Left ventricle myocardium inferior (tissue), 1 donor: ENCODE measurements around the gene ALOX15. TPM values are rescaled to one million over a fixed set of nuclear protein-coding genes. Genes with fewer than 3 reads are reported as not detected.

Source experiments
- DNase-seq: peaks from one replicate; pipeline ENCODE4 v3.0.0-alpha.2; 2020
- H3K27ac ChIP-seq: fragments of 200-600 bp; replicated peaks from 2 replicates; pipeline ENCODE4 v1.8.0; 2021
- H3K27me3 ChIP-seq: fragments of 200-600 bp; 2 replicates; pipeline ENCODE4 v1.8.0; 2021; ENCODE audit warnings: low read depth
- H3K36me3 ChIP-seq: fragments of 200-600 bp; 2 replicates; pipeline ENCODE4 v1.8.0; 2021
- H3K4me1 ChIP-seq: fragments of 200-600 bp; 2 replicates; pipeline ENCODE4 v1.8.0; 2021
- H3K4me3 ChIP-seq: fragments of 200-600 bp; 2 replicates; pipeline ENCODE4 v1.8.0; 2021; ENCODE audit warnings: mild to moderate bottlenecking, moderate library complexity
- H3K9me3 ChIP-seq: fragments of 200-600 bp; replicated peaks from 2 replicates; pipeline ENCODE4 v1.8.0; 2021
- intact Hi-C: fragments of 100-400 bp; cut with micrococcal nuclease; formaldehyde crosslinking; loops from one replicate; pipeline ENCODE4 v1.11.0; 2022
- total RNA-seq: library from RNA; stranded (reverse); fragmentation: NEBNext Ultra II Directional; extraction: Animal tissue kit (Norgen Biotek cat#: 25700); gene quantifications from one replicate; pipeline ENCODE4 v1.2.1, GENCODE V29; 2021
- TF ChIP-seq, protein P1 (sequence below): fragments of 200-600 bp; IDR thresholded peaks from 2 replicates; pipeline ENCODE4 v1.8.0; 2021; ENCODE audit warnings: antibody characterized with exemption, mild to moderate bottlenecking, borderline replicate concordance
- donor health status: DM: no; HTN: yes; CAD: no; lungs with severe emphysema.

Gene ALOX15
- total RNA-seq, 1 donor from 2014 or later: 0.33 TPM

DNA sequence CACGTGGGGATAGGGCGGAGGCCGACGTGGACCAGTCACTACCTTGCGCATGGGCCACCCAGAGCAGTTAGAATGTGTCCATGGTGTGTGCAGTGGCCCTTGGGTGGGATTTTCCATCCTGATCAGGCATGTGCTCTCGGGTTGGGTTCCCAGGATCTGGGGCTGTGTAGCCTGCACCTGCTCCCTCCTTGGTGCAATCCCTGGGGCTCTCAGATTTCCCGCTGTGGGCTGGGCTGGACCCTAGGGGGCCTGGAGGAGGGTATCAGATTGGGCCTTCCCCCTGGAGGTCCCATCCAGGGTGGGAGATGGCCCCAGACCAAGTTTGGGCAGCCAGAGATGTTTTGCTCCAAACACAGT lies 55.9 kb downstream of the ALOX15 start:
- intact Hi-C loops: no loop called here
- peaks cover 39% of the 10 kb centered on the region for H3K27me3 ChIP-seq
- peak overlapping the region; percentile 72 for H3K4me3 ChIP-seq
- no peaks in the 10 kb centered on the region for H3K36me3 ChIP-seq
- peak overlapping the region; percentile 93 for H3K27ac ChIP-seq
- H3K9me3 ChIP-seq: no peaks in the 10 kb centered on the region
- peaks cover 78% of the 10 kb centered on the region for H3K4me1 ChIP-seq
- no peak for DNase-seq
- TF ChIP-seq, protein P1, sequence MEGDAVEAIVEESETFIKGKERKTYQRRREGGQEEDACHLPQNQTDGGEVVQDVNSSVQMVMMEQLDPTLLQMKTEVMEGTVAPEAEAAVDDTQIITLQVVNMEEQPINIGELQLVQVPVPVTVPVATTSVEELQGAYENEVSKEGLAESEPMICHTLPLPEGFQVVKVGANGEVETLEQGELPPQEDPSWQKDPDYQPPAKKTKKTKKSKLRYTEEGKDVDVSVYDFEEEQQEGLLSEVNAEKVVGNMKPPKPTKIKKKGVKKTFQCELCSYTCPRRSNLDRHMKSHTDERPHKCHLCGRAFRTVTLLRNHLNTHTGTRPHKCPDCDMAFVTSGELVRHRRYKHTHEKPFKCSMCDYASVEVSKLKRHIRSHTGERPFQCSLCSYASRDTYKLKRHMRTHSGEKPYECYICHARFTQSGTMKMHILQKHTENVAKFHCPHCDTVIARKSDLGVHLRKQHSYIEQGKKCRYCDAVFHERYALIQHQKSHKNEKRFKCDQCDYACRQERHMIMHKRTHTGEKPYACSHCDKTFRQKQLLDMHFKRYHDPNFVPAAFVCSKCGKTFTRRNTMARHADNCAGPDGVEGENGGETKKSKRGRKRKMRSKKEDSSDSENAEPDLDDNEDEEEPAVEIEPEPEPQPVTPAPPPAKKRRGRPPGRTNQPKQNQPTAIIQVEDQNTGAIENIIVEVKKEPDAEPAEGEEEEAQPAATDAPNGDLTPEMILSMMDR: no peak

DNA sequence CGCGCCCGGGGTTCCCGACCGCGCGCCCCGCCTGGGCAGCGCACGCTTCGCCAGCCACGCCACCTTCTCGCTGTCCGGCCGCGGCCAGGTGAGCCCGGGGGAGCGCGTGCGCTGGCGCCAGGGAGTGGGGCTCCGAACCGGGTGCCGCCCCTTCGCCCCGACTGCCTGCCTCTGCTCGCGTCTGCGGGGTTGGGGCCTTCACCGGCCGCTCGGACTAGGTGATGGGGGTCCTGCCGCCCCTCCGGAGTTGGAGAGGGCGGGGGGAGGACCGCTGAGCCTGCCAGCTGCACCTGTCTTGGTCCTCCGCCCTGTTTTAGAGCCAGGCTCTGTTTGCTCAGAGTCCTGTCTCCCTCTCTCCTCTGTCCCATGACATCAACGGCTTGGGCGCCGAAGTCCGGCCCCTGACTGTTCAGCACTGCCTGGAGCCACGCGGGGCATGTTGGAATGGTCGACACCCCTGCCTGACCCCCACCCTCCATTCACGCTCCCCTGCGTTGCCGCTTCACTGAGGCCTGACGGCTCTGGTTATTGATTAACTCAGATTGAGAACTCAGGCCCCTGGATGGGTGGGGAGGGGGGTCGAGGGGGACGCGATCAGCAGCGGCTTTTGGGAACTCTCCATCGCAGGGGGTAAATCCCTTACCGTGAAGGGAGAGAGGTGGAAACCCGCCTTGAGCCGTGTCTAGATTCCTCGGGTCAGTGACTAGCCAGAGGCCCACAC lies 56.4 kb downstream of the ALOX15 start:
- DNase-seq: no peak
- Histone ChIP-seq H3K4me1 (peaks cover 73% of the 10 kb centered on the region), H3K27me3 (peaks cover 39% of the 10 kb centered on the region), H3K4me3 (peak overlapping the region; percentile 72), H3K36me3 (no peaks in the 10 kb centered on the region), H3K9me3 (no peaks in the 10 kb centered on the region), H3K27ac (peak overlapping the region; percentile 93)
- intact Hi-C loops: no loop called here
- TF ChIP-seq, protein P1: no peak

DNA sequence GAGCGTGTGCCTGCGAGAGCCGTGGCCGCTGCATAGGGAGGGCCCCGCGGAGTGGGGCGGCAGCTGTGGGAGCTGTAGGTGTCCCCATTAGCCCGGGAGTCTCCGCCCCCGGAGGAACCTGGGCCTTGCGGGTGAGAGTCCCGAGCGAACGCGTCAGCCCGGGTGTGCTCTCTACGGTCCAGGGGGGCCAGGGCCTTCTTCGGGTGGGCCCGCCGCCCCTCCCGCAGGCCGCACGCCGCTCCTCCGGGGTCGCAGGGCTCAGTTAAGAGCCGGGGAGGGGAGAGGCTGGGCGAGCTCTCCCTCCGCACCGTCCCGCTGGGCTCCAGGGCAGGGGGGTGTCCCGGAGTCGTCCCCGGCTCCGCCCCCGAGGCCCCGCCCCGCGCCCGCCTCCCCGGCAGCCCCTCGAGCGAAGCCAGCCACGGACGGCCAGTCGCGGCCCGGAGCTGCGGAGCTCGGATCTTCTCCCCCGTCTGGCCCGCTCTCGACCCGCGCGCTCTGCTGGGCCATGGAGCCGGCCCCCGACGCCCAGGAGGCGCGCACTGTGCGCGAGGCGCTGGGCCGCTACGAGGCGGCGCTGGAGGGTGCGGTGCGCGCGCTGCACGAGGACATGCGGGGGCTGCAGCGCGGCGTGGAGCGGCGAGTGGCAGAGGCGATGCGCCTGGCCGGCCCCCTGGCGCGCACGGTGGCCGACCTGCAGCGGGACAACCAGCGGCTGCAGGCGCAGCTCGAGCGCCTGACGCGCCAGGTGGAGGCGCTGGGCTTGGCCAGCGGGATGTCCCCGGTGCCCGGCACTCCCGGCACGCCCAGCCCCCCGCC lies 57.2 kb downstream of the ALOX15 start, which contains the start of gene SMTNL2:
Gene SMTNL2, plus strand, starts transcription at position 429 of the 816 bp plus-strand sequence. Its CDS starts 77 bp downstream, at position 506.
- Histone ChIP-seq H3K27me3 (peaks cover 39% of the 10 kb centered on the region), H3K4me1 (peaks cover 69% of the 10 kb centered on the region), H3K36me3 (no peaks in the 10 kb centered on the region), H3K27ac (peak within 1 kb of the TSS; percentile 93), H3K4me3 (peak within 1 kb of the TSS; percentile 72), H3K9me3 (no peaks in the 10 kb centered on the region)
- DNase-seq: peak; percentile 80
- intact Hi-C loops: no loop called here
- TF ChIP-seq, protein P1: no peak

DNA sequence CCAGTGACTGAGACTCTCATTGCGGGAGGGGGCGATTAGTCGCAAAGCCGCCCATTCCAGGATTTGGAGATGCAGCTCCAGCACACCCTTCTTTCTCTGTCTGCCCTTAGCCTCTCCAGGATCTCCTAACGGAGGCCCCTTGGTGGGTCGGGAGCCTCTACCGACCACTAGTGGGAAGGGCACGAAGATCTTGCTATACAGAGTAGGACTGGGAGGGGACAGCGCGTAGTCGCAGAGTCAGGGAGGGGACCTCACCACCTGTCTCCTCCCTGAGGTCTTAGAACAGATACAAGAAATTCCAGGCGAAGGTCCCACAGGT lies 57.7 kb downstream of the ALOX15 start:
- intact Hi-C loops: no loop called here

DNA sequence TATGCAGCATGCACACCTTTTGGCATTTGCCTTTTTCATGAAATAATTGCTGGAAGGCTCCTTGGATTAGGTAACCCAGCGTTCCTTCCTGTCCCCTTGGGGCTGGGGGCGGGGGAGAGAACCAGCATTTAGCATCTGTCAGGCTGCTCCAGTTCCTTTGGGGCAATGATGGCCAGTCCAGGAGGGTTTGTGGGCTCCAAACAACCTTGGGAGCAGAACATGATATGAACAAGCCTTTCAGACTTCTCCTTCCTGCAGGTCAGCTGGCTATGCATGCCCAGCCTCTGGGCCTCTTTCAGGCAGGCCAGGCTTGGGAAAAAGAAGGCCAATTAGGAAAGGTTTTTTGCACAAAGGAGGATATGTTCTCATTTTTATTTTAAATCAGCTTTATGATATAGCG lies 58.3 kb downstream of the ALOX15 start:
- Histone ChIP-seq H3K4me3 (peak overlapping the region; percentile 72), H3K4me1 (peaks cover 58% of the 10 kb centered on the region), H3K36me3 (no peaks in the 10 kb centered on the region), H3K9me3 (no peaks in the 10 kb centered on the region), H3K27me3 (peaks cover 39% of the 10 kb centered on the region), H3K27ac (peak overlapping the region; percentile 93)
- DNase-seq: no peak
- TF ChIP-seq, protein P1: no peak
- intact Hi-C loops: no loop called here

More for the DNA sequence above, 57.7 kb downstream of the ALOX15 start:
- H3K9me3 ChIP-seq: no peaks in the 10 kb centered on the region
- peak overlapping the region; percentile 72 for H3K4me3 ChIP-seq
- H3K27me3 ChIP-seq: peaks cover 39% of the 10 kb centered on the region
- H3K36me3 ChIP-seq: no peaks in the 10 kb centered on the region
- H3K27ac ChIP-seq: peak overlapping the region; percentile 93
- DNase-seq: no peak
- TF ChIP-seq, protein P1: peak; percentile 63
- H3K4me1 ChIP-seq: peaks cover 63% of the 10 kb centered on the region
